Smooth muscle cell (in vitro differentiated cells): ENCODE results near the gene GYPA. TPM values are rescaled to one million over a fixed set of nuclear protein-coding genes. Genes with fewer than 3 reads are reported as not detected.

Source experiments
- polyA plus RNA-seq: library from polyadenylated mRNA; unstranded; fragments of >200 nt; fragmentation: Nextera tagmentation; extraction: Ambion mirVana; gene quantifications from 2 replicates; pipeline ENCODE4 v1.2.1, GENCODE V29; 2016
- total RNA-seq: library from RNA; depleted of rRNA; stranded (reverse); fragments of >200 nt; gene quantifications from 2 replicates; pipeline ENCODE4 v1.2.3, GENCODE V29; 2014

GYPA gene
- total and polyA plus RNA-seq, 2 experiments from 2014 or later: not detected

Other genes with a start within 250 kb of the GYPA start
- gene GYPE, start 235.2 kb downstream of the GYPA start, total RNA-seq: not detected in 2 replicates
- gene GYPE, start 235.2 kb downstream of the GYPA start, polyA plus RNA-seq: not detected in 2 replicates
- not detected in 2 replicates for gene GYPB, start 121.3 kb downstream of the GYPA start, total RNA-seq
- gene GYPB, start 121.3 kb downstream of the GYPA start, polyA plus RNA-seq: 0.61 TPM in 1 of 2 replicates, not detected in the other